CD4-positive, alpha-beta T cell treated with Interleukin-2 at 100 ng/mL for 4 hours (primary cell): ENCODE measurements around the gene RUSC1.

ENCODE experiments used
- DNase-seq: peaks from one replicate; pipeline ENCODE4 v3.0.0-alpha.2; 2020; ENCODE audit warnings: low spot score

Gene RUSC1

GRCh38 chr1:155295183-155295941 is 25.3 kb upstream of the RUSC1 start:
- no peak for DNase-seq

GRCh38 chr1:155295942-155296267 is 24.8 kb upstream of the RUSC1 start:
- no peak for DNase-seq

- DNase-seq: no peak
These were observed 24.0 kb upstream of the RUSC1 start for GRCh38 chr1:155296661-155297060.

GRCh38 chr1:155297384-155297783 is 23.3 kb upstream of the RUSC1 start:
- no peak for DNase-seq

GRCh38 chr1:155300024-155300423 is 20.7 kb upstream of the RUSC1 start:
- no peak for DNase-seq

GRCh38 chr1:155300553-155301329 is 20.0 kb upstream of the RUSC1 start:
- no peak for DNase-seq

GRCh38 chr1:155301342-155301841 is 19.3 kb upstream of the RUSC1 start, which contains the start of gene PKLR:
PKLR (minus strand) TSS chr1:155301438; CDS start chr1:155301395, 43 bp downstream.
- DNase-seq: no peak

- no peak for DNase-seq
These were observed 16.1 kb upstream of the RUSC1 start for GRCh38 chr1:155304558-155305063.

- DNase-seq: no peak
These were observed 14.8 kb upstream of the RUSC1 start for GRCh38 chr1:155305881-155306391.

GRCh38 chr1:155307247-155307740 is 13.4 kb upstream of the RUSC1 start:
- DNase-seq: no peak

- peak; percentile 98 for DNase-seq
These were observed 11.9 kb upstream of the RUSC1 start, which contains the start of gene FDPS for GRCh38 chr1:155308493-155309422. FDPS (plus strand) TSS chr1:155308866; CDS start chr1:155309790, 924 bp downstream.

GRCh38 chr1:155309423-155310021 is 11.2 kb upstream of the RUSC1 start:
- DNase-seq: no peak

- DNase-seq: no peak
These were observed 7.4 kb upstream of the RUSC1 start for GRCh38 chr1:155313261-155313660.

GRCh38 chr1:155316922-155317321 is 3.8 kb upstream of the RUSC1 start:
- no peak for DNase-seq

- no peak for DNase-seq
These were observed 2.6 kb upstream of the RUSC1 start for GRCh38 chr1:155318082-155318481.

GRCh38 chr1:155319536-155319935 is 1.2 kb upstream of the RUSC1 start:
- no peak for DNase-seq

GRCh38 chr1:155320252-155320651 is 442 bp upstream of the RUSC1 start:
- DNase-seq: no peak

GRCh38 chr1:155321639-155322503 is 1.2 kb downstream of the RUSC1 start:
- no peak for DNase-seq

- DNase-seq: no peak
These were observed 1.9 kb downstream of the RUSC1 start for GRCh38 chr1:155322571-155322952.
